Breast epithelium (tissue), 3 donors: Measurements from ENCODE around the gene ZKSCAN8.

Experiments used
- CTCF ChIP-seq, 3 donors: fragments of 450-650 bp; IDR thresholded peaks; one replicate each; pipeline ENCODE4 v1.5.1; 2016 to 2017; ENCODE audit warnings: antibody characterized with exemption in 3 of 3, mild to moderate bottlenecking in 3 of 3, moderate library complexity in 3 of 3
- POLR2A ChIP-seq: fragments of 450-650 bp; IDR thresholded peaks from one replicate; pipeline ENCODE4 v1.6.1; 2016; ENCODE audit warnings: antibody characterized with exemption, mild to moderate bottlenecking, moderate library complexity
- POLR2AphosphoS5 ChIP-seq, 3 donors: sonication (generic); formaldehyde crosslinking; IDR thresholded peaks; one replicate each; pipeline ENCODE4 v1.6.1; 2017; ENCODE audit warnings: antibody characterized with exemption in 3 of 3

GRCh38 chr6:28134716-28135115 is 7.0 kb upstream of the ZKSCAN8 start:
- TF ChIP-seq POLR2A (no peak), POLR2AphosphoS5 (IDR thresholded peaks at IDR 0.05) (no peak), CTCF (IDR thresholded peaks at IDR 0.05) (no peak)
